Measurements from ENCODE around the gene LBH. TPM values are rescaled to one million over a fixed set of nuclear protein-coding genes. Genes with fewer than 3 reads are reported as not detected.

LBH gene
- total and polyA plus RNA-seq, 9 donors = 21.4 to 32.9 (median 29.9) TPM

DNA sequence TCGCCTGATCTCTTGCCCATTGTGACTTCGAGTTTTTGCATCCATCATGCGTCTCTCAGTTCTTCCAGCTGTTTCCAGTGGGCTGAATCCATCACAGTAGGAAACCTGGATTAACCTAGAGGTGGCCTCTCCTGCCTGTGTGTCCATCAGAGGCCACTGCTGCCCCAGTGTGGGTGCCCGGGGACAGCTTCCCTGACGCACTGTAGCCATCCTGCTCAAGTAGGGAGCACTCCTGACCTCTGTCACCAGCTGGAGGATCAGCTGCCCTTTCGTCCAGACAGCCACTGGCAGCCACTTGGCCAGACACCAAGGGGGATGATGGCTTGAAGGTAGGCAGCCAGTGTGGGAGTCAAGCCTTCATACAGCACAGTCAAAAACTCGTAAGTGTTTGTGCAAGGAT, 36.9 kb upstream of the LBH start:
- WGBS (ENCODE audit: insufficient coverage) = 72% methylated on average over 7 of the region's 7 CpGs
- Histone ChIP-seq H3K4me1 (ENCODE audit: control insufficient read depth, insufficient read depth, low read length) (no peaks in the 10 kb centered on the region), H3K4me3 (ENCODE audit: low read length) (no peak overlapping the region), H3K9me3 (replicated peaks; ENCODE audit: control insufficient read depth, low read depth, low read length) (no peaks in the 10 kb centered on the region), H3K36me3 (ENCODE audit: control insufficient read depth, insufficient read depth, low read length) (no peaks in the 10 kb centered on the region), H3K27me3 (ENCODE audit: control insufficient read depth, insufficient read depth, low read length) (no peaks in the 10 kb centered on the region), H3K27ac (ENCODE audit: low read length) (no peak overlapping the region)
- no peak for DNase-seq

DNA sequence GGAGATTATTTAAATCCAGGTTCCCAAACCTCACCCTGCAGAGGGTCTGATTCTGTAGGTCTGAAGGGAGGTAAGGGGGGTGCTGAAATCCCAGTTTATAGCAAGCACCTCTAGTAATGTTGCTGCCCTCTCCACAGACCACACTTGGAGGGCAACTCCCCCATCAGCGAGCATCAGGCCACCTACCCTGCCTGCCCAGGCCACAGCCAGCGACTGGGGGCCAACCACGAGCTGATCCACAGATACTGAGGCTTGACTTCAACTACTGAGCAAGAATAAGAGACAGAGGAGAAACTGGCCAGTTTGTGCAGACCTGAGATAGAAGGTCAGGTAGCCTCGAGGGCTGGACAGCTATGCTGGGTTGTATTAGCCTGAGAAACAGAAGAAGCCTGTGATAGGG, 36.3 kb upstream of the LBH start:
- Histone ChIP-seq H3K36me3 (ENCODE audit: control insufficient read depth, insufficient read depth, low read length) (no peaks in the 10 kb centered on the region), H3K4me3 (ENCODE audit: low read length) (no peak overlapping the region), H3K27me3 (ENCODE audit: control insufficient read depth, insufficient read depth, low read length) (no peaks in the 10 kb centered on the region), H3K27ac (ENCODE audit: low read length) (no peak overlapping the region), H3K9me3 (replicated peaks; ENCODE audit: control insufficient read depth, low read depth, low read length) (no peaks in the 10 kb centered on the region), H3K4me1 (ENCODE audit: control insufficient read depth, insufficient read depth, low read length) (no peaks in the 10 kb centered on the region)
- DNase-seq = no peak
- WGBS (ENCODE audit: insufficient coverage) = 85% methylated on average over 4 of the region's 4 CpGs

DNA sequence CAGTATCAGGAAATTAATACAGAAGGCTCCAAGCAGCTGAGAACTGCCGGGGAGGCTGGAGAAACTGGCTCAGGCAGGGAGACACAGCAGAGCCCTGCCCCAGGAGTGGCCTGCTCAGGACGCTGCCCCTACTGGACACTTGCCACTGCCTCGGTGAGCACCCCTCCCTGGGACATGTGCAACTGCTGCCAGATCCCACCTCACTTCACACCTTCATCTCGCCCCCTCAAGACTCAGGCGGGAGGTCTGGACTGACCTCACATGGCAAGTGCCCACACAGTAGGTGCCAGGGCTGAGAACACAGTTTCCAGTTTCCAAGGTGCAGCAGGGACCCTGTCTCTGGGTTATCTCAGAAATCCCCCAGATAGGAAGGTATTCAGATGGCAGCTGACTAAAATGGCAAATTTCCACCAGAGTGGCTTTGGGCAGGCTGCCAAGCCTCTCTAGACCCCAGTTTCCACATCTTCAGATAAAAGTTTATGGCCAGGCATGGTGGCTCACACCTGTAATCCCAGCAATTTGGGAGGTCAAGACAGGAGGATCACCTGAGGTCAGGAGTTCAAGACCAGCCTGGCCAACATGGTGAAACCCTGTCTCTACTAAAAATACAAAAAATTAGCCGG, 33.7 kb upstream of the LBH start:
- DNase-seq = no peak
- Histone ChIP-seq H3K4me3 (ENCODE audit: low read length) (no peak overlapping the region), H3K27me3 (ENCODE audit: control insufficient read depth, insufficient read depth, low read length) (no peaks in the 10 kb centered on the region), H3K4me1 (ENCODE audit: control insufficient read depth, insufficient read depth, low read length) (no peaks in the 10 kb centered on the region), H3K27ac (ENCODE audit: low read length) (no peak overlapping the region), H3K9me3 (replicated peaks; ENCODE audit: control insufficient read depth, low read depth, low read length) (no peaks in the 10 kb centered on the region), H3K36me3 (ENCODE audit: control insufficient read depth, insufficient read depth, low read length) (no peaks in the 10 kb centered on the region)
- WGBS (ENCODE audit: insufficient coverage) = 51% methylated on average over 5 of the region's 6 CpGs

DNA sequence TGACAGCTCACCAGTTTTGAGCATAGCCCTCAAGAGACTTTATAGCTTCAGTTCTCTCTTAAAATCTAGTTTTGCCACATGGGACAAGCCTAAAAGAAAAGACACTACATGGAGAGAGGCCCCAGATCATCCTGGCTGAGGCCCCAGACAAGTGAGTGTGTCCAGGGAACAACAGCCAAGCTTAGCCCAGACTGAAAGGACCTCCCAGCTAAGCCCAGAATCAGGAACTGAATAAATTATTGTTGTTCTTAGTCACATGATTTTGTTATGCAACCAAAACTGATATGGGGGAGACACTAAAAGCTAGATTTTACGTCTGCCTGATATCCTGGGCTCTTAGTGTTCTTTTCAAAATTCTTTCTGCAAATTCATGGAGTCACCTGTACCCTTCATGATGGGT, 29.3 kb upstream of the LBH start:
- DNase-seq = peak; percentile 81
- no peaks in the 10 kb centered on the region for H3K4me1 ChIP-seq (ENCODE audit: control insufficient read depth, insufficient read depth, low read length)
- H3K27ac ChIP-seq (ENCODE audit: low read length) = no peak overlapping the region
- no peaks in the 10 kb centered on the region for H3K9me3 ChIP-seq (replicated peaks; ENCODE audit: control insufficient read depth, low read depth, low read length)
- WGBS (ENCODE audit: insufficient coverage) = no CpG with 5 or more reads among the region's 1 CpG
- peaks cover 5% of the 10 kb centered on the region for H3K27me3 ChIP-seq (ENCODE audit: control insufficient read depth, insufficient read depth, low read length)
- H3K36me3 ChIP-seq (ENCODE audit: control insufficient read depth, insufficient read depth, low read length) = no peaks in the 10 kb centered on the region
- no peak overlapping the region for H3K4me3 ChIP-seq (ENCODE audit: low read length)

DNA sequence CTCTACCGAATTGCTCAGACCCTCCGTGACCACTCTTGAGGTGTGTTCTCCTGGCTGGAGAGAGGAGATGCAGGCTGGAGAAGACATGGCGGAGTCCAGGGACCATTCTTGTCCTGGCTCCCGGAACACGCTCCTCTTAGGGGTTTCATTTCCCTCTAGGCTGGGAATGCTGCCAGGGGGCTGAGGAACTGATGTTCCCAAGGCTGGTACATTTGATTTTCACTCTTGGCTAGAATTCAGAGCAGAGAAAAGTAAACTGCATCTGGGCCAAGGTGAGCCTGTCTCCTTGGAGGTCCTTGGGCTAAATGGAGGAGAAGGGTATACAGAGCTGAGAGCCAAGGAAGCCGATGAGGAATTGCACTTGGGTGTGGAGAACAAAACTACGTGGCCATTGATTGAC, 28.2 kb upstream of the LBH start:
- Histone ChIP-seq H3K36me3 (ENCODE audit: control insufficient read depth, insufficient read depth, low read length) (no peaks in the 10 kb centered on the region), H3K9me3 (replicated peaks; ENCODE audit: control insufficient read depth, low read depth, low read length) (no peaks in the 10 kb centered on the region), H3K27ac (ENCODE audit: low read length) (no peak overlapping the region), H3K4me3 (ENCODE audit: low read length) (no peak overlapping the region), H3K4me1 (ENCODE audit: control insufficient read depth, insufficient read depth, low read length) (no peaks in the 10 kb centered on the region), H3K27me3 (ENCODE audit: control insufficient read depth, insufficient read depth, low read length) (peaks cover 5% of the 10 kb centered on the region)
- no peak for DNase-seq
- 86% methylated on average over 7 of the region's 7 CpGs for WGBS (ENCODE audit: insufficient coverage)

DNA sequence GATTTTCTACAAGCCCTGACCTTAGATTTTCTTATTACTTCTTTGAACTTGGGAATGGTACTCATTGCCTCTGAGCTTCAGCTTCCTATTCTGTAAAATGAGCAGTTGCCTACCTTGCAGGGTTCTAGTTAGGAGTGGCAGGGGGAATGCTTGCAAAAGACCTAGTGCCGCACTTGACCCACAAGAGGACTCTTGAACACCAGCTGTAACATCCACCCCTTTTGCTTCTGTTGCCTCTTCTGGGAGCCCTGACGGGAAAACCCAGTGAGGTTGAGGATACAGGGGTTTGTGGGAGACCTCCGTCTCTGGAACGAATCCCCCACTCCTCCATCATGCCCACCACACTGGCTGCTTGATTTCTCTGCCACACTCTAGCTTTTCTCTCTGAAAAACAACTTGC, 27.1 kb upstream of the LBH start:
- Histone ChIP-seq H3K36me3 (ENCODE audit: control insufficient read depth, insufficient read depth, low read length) (no peaks in the 10 kb centered on the region), H3K9me3 (replicated peaks; ENCODE audit: control insufficient read depth, low read depth, low read length) (no peaks in the 10 kb centered on the region), H3K4me3 (ENCODE audit: low read length) (no peak overlapping the region), H3K27me3 (ENCODE audit: control insufficient read depth, insufficient read depth, low read length) (peaks cover 5% of the 10 kb centered on the region), H3K27ac (ENCODE audit: low read length) (no peak overlapping the region), H3K4me1 (ENCODE audit: control insufficient read depth, insufficient read depth, low read length) (peaks cover 2% of the 10 kb centered on the region)
- 71% methylated on average over 1 of the region's 4 CpGs for WGBS (ENCODE audit: insufficient coverage)
- no peak for DNase-seq

DNA sequence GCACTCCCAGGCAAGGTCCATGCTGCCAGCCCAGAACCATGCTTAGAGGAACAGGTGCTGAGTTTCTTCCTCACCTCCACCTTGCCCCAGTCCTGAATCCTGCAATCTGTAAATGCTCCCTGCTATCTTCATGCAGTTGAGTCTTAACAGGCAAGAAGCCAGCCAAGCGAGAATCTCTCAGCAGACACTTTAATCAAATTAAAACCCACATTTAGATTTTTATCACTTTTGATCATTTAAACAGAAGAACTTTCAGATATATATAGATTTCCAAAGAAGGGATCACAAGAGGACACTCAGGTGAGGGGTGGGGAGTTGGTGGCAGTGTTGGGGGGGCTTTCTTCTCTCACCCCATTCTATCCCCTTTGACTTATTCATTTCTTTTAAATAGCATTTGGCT, 25.9 kb upstream of the LBH start:
- Histone ChIP-seq H3K27ac (ENCODE audit: low read length) (no peak overlapping the region), H3K36me3 (ENCODE audit: control insufficient read depth, insufficient read depth, low read length) (no peaks in the 10 kb centered on the region), H3K4me1 (ENCODE audit: control insufficient read depth, insufficient read depth, low read length) (peaks cover 2% of the 10 kb centered on the region), H3K4me3 (ENCODE audit: low read length) (no peak overlapping the region), H3K9me3 (replicated peaks; ENCODE audit: control insufficient read depth, low read depth, low read length) (no peaks in the 10 kb centered on the region), H3K27me3 (ENCODE audit: control insufficient read depth, insufficient read depth, low read length) (peaks cover 5% of the 10 kb centered on the region)
- WGBS (ENCODE audit: insufficient coverage) = no CpG with 5 or more reads among the region's 1 CpG
- DNase-seq = no peak

DNA sequence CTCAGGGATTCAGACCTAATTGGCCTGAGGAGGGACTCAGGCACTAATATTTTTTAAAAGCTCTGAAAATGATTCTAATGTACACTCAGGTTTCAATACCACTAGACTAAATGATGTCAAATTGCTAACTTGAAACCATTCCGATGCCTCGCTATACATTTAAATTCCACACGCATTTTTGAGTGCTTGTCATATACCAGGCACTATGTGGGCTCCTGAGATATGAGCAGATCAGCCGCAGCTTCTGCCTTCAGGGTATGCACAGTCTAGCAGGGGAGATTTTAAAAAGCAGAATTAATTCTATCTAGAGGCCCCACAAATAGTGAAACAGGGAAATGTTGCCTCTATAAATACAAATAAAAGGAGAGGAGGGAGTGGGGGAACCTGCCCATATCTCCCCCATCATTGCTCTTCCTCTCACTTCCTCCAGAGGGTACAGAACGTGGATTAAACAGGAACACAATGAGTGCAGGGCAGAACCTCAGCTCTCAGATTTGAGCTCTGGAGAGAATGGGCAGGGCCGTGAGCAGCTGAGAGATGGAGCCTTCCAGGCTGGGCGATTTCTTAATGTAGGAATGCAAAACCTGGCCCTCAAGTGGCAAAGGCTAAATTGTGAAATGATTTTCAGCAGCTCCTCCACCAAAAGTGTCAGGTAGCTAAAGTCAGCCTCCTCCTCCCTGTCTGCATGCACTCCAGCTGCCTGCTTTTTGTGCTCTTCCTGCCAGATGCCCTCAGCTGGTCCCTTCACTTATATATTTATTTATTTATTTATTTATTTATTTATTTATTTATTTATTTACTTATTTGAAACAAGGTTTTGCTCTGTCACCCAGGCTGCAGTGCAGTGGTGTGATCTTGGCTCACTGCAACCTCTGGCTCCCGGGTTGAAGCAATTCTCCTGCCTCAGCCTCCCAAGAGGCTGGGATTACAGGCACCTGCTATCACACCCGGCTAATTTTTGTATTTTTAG, 24.6 kb upstream of the LBH start:
- H3K27ac ChIP-seq (ENCODE audit: low read length) = no peak overlapping the region
- no peaks in the 10 kb centered on the region for H3K36me3 ChIP-seq (ENCODE audit: control insufficient read depth, insufficient read depth, low read length)
- H3K9me3 ChIP-seq (replicated peaks; ENCODE audit: control insufficient read depth, low read depth, low read length) = no peaks in the 10 kb centered on the region
- no peak for DNase-seq
- H3K4me3 ChIP-seq (ENCODE audit: low read length) = no peak overlapping the region
- WGBS (ENCODE audit: insufficient coverage) = 51% methylated on average over 2 of the region's 9 CpGs
- peaks cover 5% of the 10 kb centered on the region for H3K27me3 ChIP-seq (ENCODE audit: control insufficient read depth, insufficient read depth, low read length)
- H3K4me1 ChIP-seq (ENCODE audit: control insufficient read depth, insufficient read depth, low read length) = peaks cover 2% of the 10 kb centered on the region

DNA sequence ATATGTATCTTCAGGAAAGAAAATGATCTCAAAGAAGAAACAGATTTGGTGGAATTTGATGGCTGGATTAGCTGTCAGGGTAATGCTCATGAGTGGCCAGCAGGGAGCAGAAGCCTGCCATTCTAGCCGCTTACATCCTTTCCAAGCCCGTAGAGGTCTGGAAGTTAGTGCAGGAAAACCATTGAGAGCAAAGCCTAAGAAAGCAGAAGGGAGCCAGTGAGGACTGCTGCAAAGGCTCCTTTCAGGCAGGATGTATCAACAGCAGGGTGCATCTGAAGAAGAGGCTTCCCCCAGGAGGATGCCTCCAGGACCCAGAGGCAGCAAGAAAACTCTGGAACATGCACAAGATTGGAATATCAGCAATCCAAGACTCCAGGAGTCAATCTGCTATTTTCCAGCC, 22.9 kb upstream of the LBH start:
- H3K27ac ChIP-seq (ENCODE audit: low read length) = no peak overlapping the region
- H3K27me3 ChIP-seq (ENCODE audit: control insufficient read depth, insufficient read depth, low read length) = peaks cover 5% of the 10 kb centered on the region
- H3K36me3 ChIP-seq (ENCODE audit: control insufficient read depth, insufficient read depth, low read length) = no peaks in the 10 kb centered on the region
- no peaks in the 10 kb centered on the region for H3K9me3 ChIP-seq (replicated peaks; ENCODE audit: control insufficient read depth, low read depth, low read length)
- DNase-seq = peak; percentile 90
- 0% methylated on average over 2 of the region's 2 CpGs for WGBS (ENCODE audit: insufficient coverage)
- H3K4me1 ChIP-seq (ENCODE audit: control insufficient read depth, insufficient read depth, low read length) = peaks cover 2% of the 10 kb centered on the region
- H3K4me3 ChIP-seq (ENCODE audit: low read length) = no peak overlapping the region

DNA sequence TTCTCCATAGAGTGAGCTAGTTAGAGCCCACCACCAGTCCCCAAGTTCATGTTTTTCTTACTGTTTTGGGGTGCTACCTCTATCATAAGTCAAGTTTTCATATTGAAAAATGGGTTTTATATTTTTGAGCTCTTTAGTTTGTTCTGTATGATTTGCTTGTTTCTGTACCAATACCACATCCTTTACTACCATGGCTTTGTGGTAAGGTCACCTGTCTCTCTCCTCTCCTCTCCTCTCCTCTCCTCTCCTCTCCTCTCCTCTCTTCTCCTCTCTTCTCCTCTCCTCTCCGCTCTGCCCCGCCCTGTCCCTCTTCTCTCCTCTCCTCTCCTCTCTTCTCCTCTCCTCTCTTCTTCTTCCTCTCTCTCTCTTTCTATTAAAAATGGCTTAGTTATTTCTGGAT, 22.1 kb upstream of the LBH start:
- Histone ChIP-seq H3K27me3 (ENCODE audit: control insufficient read depth, insufficient read depth, low read length) (peaks cover 5% of the 10 kb centered on the region), H3K9me3 (replicated peaks; ENCODE audit: control insufficient read depth, low read depth, low read length) (no peaks in the 10 kb centered on the region), H3K36me3 (ENCODE audit: control insufficient read depth, insufficient read depth, low read length) (no peaks in the 10 kb centered on the region), H3K27ac (ENCODE audit: low read length) (no peak overlapping the region), H3K4me3 (ENCODE audit: low read length) (no peak overlapping the region), H3K4me1 (ENCODE audit: control insufficient read depth, insufficient read depth, low read length) (peaks cover 2% of the 10 kb centered on the region)
- DNase-seq = no peak
- no CpG with 5 or more reads among the region's 2 CpGs for WGBS (ENCODE audit: insufficient coverage)

Measured in muscle of leg (tissue), 11 donors.